Left lung (tissue), 10 donors: ENCODE data around the gene CLN6. TPM values are rescaled to one million over a fixed set of nuclear protein-coding genes. Genes with fewer than 3 reads are reported as not detected.
A peak's percentile ranks its signal among the peaks of the same experiment; 100 is the strongest.

ENCODE experiments used
- ATAC-seq: fragments of 200-7000 bp; cut with Tn5 transposase; one replicate; pipeline ENCODE4 v1.9.1; 2020; ENCODE audit warnings: moderate library complexity
- DNase-seq, 4 donors: peaks; one replicate each; pipeline ENCODE4 v3.0.0-alpha.2; 2013 to 2020
- H3K27ac ChIP-seq, 2 donors: fragments of 200-600 bp; sonication (generic) in 1 of 2; one replicate each; pipeline versions ENCODE4 v1.5.0 to v1.8.0; 2020 to 2021
- H3K27me3 ChIP-seq, 2 donors: fragments of 200-600 bp; sonication (generic) in 1 of 2; one replicate each; pipeline versions ENCODE4 v1.5.0 to v1.8.0; 2020 to 2021
- H3K36me3 ChIP-seq, 2 donors: fragments of 200-600 bp; sonication (generic) in 1 of 2; one replicate each; pipeline versions ENCODE4 v1.5.0 to v1.8.0; 2020 to 2021
- H3K4me1 ChIP-seq, 2 donors: fragments of 200-600 bp; one replicate each; pipeline ENCODE4 v1.8.0; 2021
- H3K4me3 ChIP-seq, 2 donors: fragments of 200-600 bp; sonication (generic) in 1 of 2; one replicate each; pipeline versions ENCODE4 v1.5.0 to v1.8.0; 2020 to 2021; ENCODE audit warnings: mild to moderate bottlenecking in 1 of 2
- H3K9me3 ChIP-seq, 2 donors: fragments of 200-600 bp; sonication (generic) in 1 of 2; one replicate each; pipeline versions ENCODE4 v1.5.0 to v1.8.0; 2020 to 2021
- intact Hi-C, 2 donors: fragments of 100-400 bp; cut with DNase I; formaldehyde crosslinking; loops; one replicate each; pipeline versions ENCODE4 v1.11.2 to v1.14.2; 2022
- polyA plus RNA-seq, 6 donors: library from polyadenylated mRNA; unstranded; fragments of 120-200 nt; gene quantifications; one replicate each; pipeline ENCODE4 v1.2.1, GENCODE V29; 2013; ENCODE audit not compliant: insufficient read length in 6 of 6
- total RNA-seq, 2 donors: library from RNA; stranded (reverse); fragmentation: NEBNext Ultra II Directional; extraction: Animal tissue kit (Norgen Biotek cat#: 25700); gene quantifications; one replicate each; pipeline ENCODE4 v1.2.1, GENCODE V29; 2021
- TF ChIP-seq, protein P1 (sequence below), 2 donors: fragments of 200-600 bp; sonication (generic) in 1 of 2; IDR thresholded peaks; one replicate each; pipeline versions ENCODE4 v1.5.0 to v1.8.0; 2021; ENCODE audit warnings: antibody characterized with exemption in 2 of 2
- donor health status: DM: no; HTN: yes; CAD: no.
- donor health status: DM: no; HTN: no; CAD: no.

CLN6 gene
- total and polyA plus RNA-seq, 8 donors = 28.3 to 50.3 (median 37.5) TPM

GRCh38 chr15:68211656-68212320 is 17.7 kb downstream of the CLN6 start:
- Histone ChIP-seq H3K27me3 (no peaks in the 10 kb centered on the region), H3K4me1 (peaks cover 0 to 49% of the 10 kb centered on the region in 2 donors), H3K36me3 (peaks cover 0 to 4% of the 10 kb centered on the region in 2 donors), H3K9me3 (no peaks in the 10 kb centered on the region), H3K4me3 (no peak overlapping the region), H3K27ac (no peak overlapping the region)
- ATAC-seq (no peak), DNase-seq (no peak)
- intact Hi-C loops = no loop called here
- TF ChIP-seq, protein P1, sequence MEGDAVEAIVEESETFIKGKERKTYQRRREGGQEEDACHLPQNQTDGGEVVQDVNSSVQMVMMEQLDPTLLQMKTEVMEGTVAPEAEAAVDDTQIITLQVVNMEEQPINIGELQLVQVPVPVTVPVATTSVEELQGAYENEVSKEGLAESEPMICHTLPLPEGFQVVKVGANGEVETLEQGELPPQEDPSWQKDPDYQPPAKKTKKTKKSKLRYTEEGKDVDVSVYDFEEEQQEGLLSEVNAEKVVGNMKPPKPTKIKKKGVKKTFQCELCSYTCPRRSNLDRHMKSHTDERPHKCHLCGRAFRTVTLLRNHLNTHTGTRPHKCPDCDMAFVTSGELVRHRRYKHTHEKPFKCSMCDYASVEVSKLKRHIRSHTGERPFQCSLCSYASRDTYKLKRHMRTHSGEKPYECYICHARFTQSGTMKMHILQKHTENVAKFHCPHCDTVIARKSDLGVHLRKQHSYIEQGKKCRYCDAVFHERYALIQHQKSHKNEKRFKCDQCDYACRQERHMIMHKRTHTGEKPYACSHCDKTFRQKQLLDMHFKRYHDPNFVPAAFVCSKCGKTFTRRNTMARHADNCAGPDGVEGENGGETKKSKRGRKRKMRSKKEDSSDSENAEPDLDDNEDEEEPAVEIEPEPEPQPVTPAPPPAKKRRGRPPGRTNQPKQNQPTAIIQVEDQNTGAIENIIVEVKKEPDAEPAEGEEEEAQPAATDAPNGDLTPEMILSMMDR (IDR thresholded peaks at IDR 0.05) = no peak

DNA sequence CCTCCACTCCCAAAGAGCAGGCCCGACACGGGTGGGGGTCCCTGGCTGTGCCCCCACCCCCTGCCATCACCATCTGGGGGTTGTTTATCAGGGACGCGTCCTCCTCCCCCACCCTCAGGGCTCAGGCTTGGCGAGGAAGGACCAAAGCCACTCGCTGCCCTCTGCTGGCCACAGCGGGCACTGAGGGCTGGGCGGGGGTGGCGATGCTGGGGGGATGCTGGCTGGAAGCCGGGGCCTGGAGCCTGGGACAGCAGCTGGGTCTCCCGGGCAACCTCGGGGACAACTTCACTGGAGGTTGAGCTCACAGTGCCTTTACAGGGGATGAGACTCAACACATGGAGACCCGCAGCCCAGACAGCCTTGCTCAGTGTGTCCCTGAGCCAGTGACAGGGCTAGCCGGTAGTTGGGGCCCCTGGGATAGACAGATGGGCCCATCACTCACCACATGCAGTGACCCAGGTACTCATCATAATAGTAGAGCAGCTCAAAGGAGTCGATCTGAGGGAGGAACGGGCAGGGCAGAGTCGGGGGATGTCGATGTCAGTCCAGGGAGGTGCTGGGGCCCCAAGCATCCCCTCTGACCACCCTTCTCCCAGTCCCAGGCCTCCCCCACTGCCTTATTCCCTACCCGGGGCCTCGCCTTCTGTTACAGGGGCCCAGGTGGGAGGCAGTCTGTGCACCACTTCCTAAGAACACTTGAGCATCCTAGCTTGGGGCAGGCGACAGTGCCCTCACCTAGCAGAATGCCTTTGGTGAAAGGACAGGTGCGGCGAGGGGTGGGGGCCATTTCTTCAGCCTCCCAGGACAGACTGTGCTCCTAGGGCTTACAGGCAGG is 18.5 kb downstream of the CLN6 start:
- TF ChIP-seq, protein P1 (IDR thresholded peaks at IDR 0.05) = peak; percentile 78 to 88
- ATAC-seq (peak; percentile 65), DNase-seq (peak in 2 of 4 donors; percentile 70 to 90)
- Histone ChIP-seq H3K36me3 (no peaks in the 10 kb centered on the region), H3K27me3 (no peaks in the 10 kb centered on the region), H3K4me3 (no peak overlapping the region), H3K27ac (no peak overlapping the region), H3K9me3 (no peaks in the 10 kb centered on the region), H3K4me1 (peaks cover 3 to 56% of the 10 kb centered on the region in 2 donors)
- intact Hi-C loops = no loop called here

GRCh38 chr15:68210409-68210756 is 19.1 kb downstream of the CLN6 start:
- ATAC-seq = no peak
- TF ChIP-seq, protein P1 (IDR thresholded peaks at IDR 0.05) = no peak
- DNase-seq = no peak
- H3K9me3 ChIP-seq = no peaks in the 10 kb centered on the region
- intact Hi-C loops = no loop called here
- no peaks in the 10 kb centered on the region for H3K27me3 ChIP-seq
- H3K4me3 ChIP-seq = no peak overlapping the region
- no peaks in the 10 kb centered on the region for H3K36me3 ChIP-seq
- H3K27ac ChIP-seq = no peak overlapping the region
- H3K4me1 ChIP-seq = peaks cover 9 to 60% of the 10 kb centered on the region in 2 donors

DNA sequence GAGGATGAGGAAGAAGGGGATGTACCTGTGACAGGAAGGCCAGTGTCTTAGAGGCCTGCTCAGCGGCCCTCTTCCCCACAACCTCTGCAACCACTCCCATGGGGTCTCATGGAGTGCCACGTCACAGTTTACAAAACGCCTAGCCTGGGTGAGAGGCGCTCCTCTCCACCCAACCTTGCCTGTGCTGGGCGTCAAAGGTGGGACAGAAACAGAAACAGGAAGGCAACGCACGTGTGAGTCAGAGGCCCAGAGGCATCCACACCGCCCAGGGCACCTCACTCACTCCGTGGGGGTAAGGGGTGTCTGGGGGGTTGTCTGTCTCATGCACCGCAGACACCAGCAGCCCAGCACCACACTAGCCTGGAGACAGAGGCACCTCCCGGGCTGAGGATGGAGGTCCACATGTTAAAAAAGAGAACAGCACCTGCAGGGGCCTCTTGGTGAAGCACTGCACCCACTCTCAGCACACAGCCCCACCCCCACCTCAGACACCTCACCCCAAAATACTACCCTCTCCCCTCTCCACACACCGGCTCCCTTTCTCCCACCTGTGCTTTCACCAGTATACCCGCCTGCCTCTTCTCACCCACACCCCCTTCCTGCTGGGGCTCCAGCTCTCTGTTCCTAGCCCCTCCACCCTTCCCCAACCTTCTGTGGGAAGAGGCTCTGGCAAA is 19.7 kb downstream of the CLN6 start:
- Histone ChIP-seq H3K27me3 (no peaks in the 10 kb centered on the region), H3K4me1 (peaks cover 9 to 60% of the 10 kb centered on the region in 2 donors), H3K4me3 (no peak overlapping the region), H3K9me3 (no peaks in the 10 kb centered on the region), H3K27ac (no peak overlapping the region), H3K36me3 (no peaks in the 10 kb centered on the region)
- TF ChIP-seq, protein P1 (IDR thresholded peaks at IDR 0.05) = no peak
- DNase-seq = no peak
- intact Hi-C loops = no loop called here
- ATAC-seq = no peak

DNA sequence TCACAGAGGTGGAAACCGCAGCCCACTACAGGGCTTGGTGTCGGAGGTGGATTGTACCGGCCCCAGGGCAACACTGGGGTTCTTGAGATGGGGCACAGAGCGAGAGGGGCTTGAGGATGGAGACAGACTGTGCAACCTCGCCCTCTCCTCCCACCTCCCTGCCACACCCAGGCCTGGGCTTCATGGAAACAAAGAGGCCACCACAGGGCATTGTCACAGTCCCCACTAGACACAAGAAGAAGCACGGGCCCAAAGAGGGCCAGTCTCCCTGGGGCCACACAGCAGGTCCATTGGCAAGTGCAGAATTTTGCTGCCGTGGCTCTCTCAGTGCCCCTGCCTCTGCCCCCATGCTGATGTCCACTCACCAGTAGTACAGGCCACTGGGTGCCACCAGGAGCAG is 20.3 kb downstream of the CLN6 start:
- intact Hi-C loops = no loop called here

More for the DNA sequence above, 20.3 kb downstream of the CLN6 start:
- Histone ChIP-seq H3K36me3 (no peaks in the 10 kb centered on the region), H3K27me3 (no peaks in the 10 kb centered on the region), H3K4me3 (no peak overlapping the region), H3K4me1 (peaks cover 9 to 63% of the 10 kb centered on the region in 2 donors), H3K27ac (no peak overlapping the region), H3K9me3 (no peaks in the 10 kb centered on the region)
- TF ChIP-seq, protein P1 (IDR thresholded peaks at IDR 0.05) = no peak
- DNase-seq (no peak), ATAC-seq (no peak)
